Skeletal muscle tissue (tissue), 4 donors: ENCODE results near the gene POMGNT1. TPM values are rescaled to one million over a fixed set of nuclear protein-coding genes. Genes with fewer than 3 reads are reported as not detected.

Source experiments
- H3K27ac ChIP-seq: one replicate; pipeline ENCODE4 v1.7.0; 2013; ENCODE audit warnings: mild to moderate bottlenecking, low read depth, low read length, inconsistent platforms
- H3K27me3 ChIP-seq, 3 donors: one replicate each; pipeline ENCODE4 v1.7.0; 2013; ENCODE audit warnings: low read length in 3 of 3; ENCODE audit not compliant: control insufficient read depth in 3 of 3, insufficient read depth in 3 of 3
- H3K36me3 ChIP-seq, 3 donors: one replicate each; pipeline ENCODE4 v1.7.0; 2013; ENCODE audit warnings: low read length in 3 of 3; ENCODE audit not compliant: control insufficient read depth in 3 of 3, insufficient read depth in 3 of 3
- H3K4me1 ChIP-seq, 3 donors: one replicate each; pipeline ENCODE4 v1.7.0; 2013; ENCODE audit warnings: low read length in 3 of 3, mild to moderate bottlenecking in 3 of 3; ENCODE audit not compliant: control insufficient read depth in 3 of 3, insufficient read depth in 3 of 3
- H3K4me3 ChIP-seq, 3 donors: one replicate each; pipeline ENCODE4 v1.7.0; 2013; ENCODE audit warnings: low read length in 3 of 3
- H3K9ac ChIP-seq, 3 donors: one replicate each; pipeline ENCODE4 v1.7.0; 2013; ENCODE audit warnings: low read length in 3 of 3, mild to moderate bottlenecking in 3 of 3, moderate library complexity in 2 of 3, low read depth in 1 of 3
- H3K9me3 ChIP-seq, 3 donors: one replicate each; pipeline ENCODE4 v1.7.0; 2013; ENCODE audit warnings: low read length in 3 of 3; ENCODE audit not compliant: control insufficient read depth in 3 of 3
- total RNA-seq: library from RNA; depleted of rRNA; stranded (reverse); fragments of >200 nt; gene quantifications from one replicate; pipeline ENCODE4 v1.2.3, GENCODE V29; 2014
- donor health status: Osteomylitis.

Gene POMGNT1
- total RNA-seq, 1 donor from 2014 or later = 23.5 TPM

GRCh38 chr1:46174448-46175231, 23.6 kb downstream of the POMGNT1 start, which contains the start of gene TSPAN1:
TSPAN1 (plus strand) TSS chr1:46175087; CDS start chr1:46181108, 6,021 bp downstream.
- peak within 1 kb of the TSS; percentile 64 to 73 (median 71) for H3K9ac ChIP-seq
- peak within 1 kb of the TSS; percentile 18 to 60 (median 48) for H3K4me3 ChIP-seq
- no peaks in the 10 kb centered on the region for H3K9me3 ChIP-seq
- H3K4me1 ChIP-seq = peaks cover 44 to 50% (median 48%) of the 10 kb centered on the region in 3 donors
- peak within 1 kb of the TSS; percentile 59 for H3K27ac ChIP-seq
- H3K36me3 ChIP-seq = peaks cover 0 to 2% (median 0%) of the 10 kb centered on the region in 3 donors
- H3K27me3 ChIP-seq = no peaks in the 10 kb centered on the region

GRCh38 chr1:46173361-46173856, 24.8 kb downstream of the POMGNT1 start:
- H3K9ac ChIP-seq = peak overlapping the region in 1 of 3 donors; percentile 34
- H3K4me3 ChIP-seq = peak overlapping the region; percentile 18 to 60 (median 18)
- no peak overlapping the region for H3K27ac ChIP-seq
- peaks cover 46 to 49% (median 48%) of the 10 kb centered on the region in 3 donors for H3K4me1 ChIP-seq
- H3K36me3 ChIP-seq = peaks cover 0 to 2% (median 0%) of the 10 kb centered on the region in 3 donors
- H3K9me3 ChIP-seq = no peaks in the 10 kb centered on the region
- no peaks in the 10 kb centered on the region for H3K27me3 ChIP-seq

GRCh38 chr1:46172321-46172720, 25.9 kb downstream of the POMGNT1 start:
- Histone ChIP-seq H3K4me1 (peaks cover 52 to 57% (median 54%) of the 10 kb centered on the region in 3 donors), H3K27me3 (peaks cover 0 to 3% (median 0%) of the 10 kb centered on the region in 3 donors), H3K9ac (peak overlapping the region in 1 of 3 donors; percentile 57), H3K4me3 (no peak overlapping the region), H3K9me3 (no peaks in the 10 kb centered on the region), H3K27ac (no peak overlapping the region), H3K36me3 (peaks cover 0 to 2% (median 0%) of the 10 kb centered on the region in 3 donors)

GRCh38 chr1:46171871-46172270, 26.4 kb downstream of the POMGNT1 start:
- H3K4me3 ChIP-seq = peak overlapping the region in 1 of 3 donors; percentile 30
- H3K27ac ChIP-seq = peak overlapping the region; percentile 7
- peak overlapping the region in 2 of 3 donors; percentile 21 to 57 for H3K9ac ChIP-seq
- peaks cover 0 to 2% (median 0%) of the 10 kb centered on the region in 3 donors for H3K36me3 ChIP-seq
- no peaks in the 10 kb centered on the region for H3K9me3 ChIP-seq
- peaks cover 56 to 61% (median 59%) of the 10 kb centered on the region in 3 donors for H3K4me1 ChIP-seq
- H3K27me3 ChIP-seq = peaks cover 0 to 4% (median 0%) of the 10 kb centered on the region in 3 donors

- peaks cover 0 to 2% (median 0%) of the 10 kb centered on the region in 3 donors for H3K36me3 ChIP-seq
- H3K9ac ChIP-seq = peak overlapping the region in 2 of 3 donors; percentile 21 to 57
- H3K4me1 ChIP-seq = peaks cover 61 to 65% (median 62%) of the 10 kb centered on the region in 3 donors
- peaks cover 0 to 4% (median 0%) of the 10 kb centered on the region in 3 donors for H3K27me3 ChIP-seq
- H3K4me3 ChIP-seq = peak overlapping the region in 1 of 3 donors; percentile 38
- peak overlapping the region; percentile 7 for H3K27ac ChIP-seq
- no peaks in the 10 kb centered on the region for H3K9me3 ChIP-seq
Measured at GRCh38 chr1:46171351-46171750, 26.9 kb downstream of the POMGNT1 start.

- Histone ChIP-seq H3K4me3 (no peak overlapping the region), H3K27me3 (peaks cover 0 to 4% (median 0%) of the 10 kb centered on the region in 3 donors), H3K4me1 (peaks cover 55 to 58% (median 55%) of the 10 kb centered on the region in 3 donors), H3K36me3 (no peaks in the 10 kb centered on the region), H3K27ac (no peak overlapping the region), H3K9me3 (no peaks in the 10 kb centered on the region), H3K9ac (peak overlapping the region in 1 of 3 donors; percentile 16)
Measured at GRCh38 chr1:46169811-46170454, 28.3 kb downstream of the POMGNT1 start.

- peaks cover 40 to 44% (median 41%) of the 10 kb centered on the region in 3 donors for H3K4me1 ChIP-seq
- H3K9me3 ChIP-seq = no peaks in the 10 kb centered on the region
- no peak overlapping the region for H3K4me3 ChIP-seq
- no peak overlapping the region for H3K9ac ChIP-seq
- no peak overlapping the region for H3K27ac ChIP-seq
- no peaks in the 10 kb centered on the region for H3K36me3 ChIP-seq
- peaks cover 0 to 4% (median 0%) of the 10 kb centered on the region in 3 donors for H3K27me3 ChIP-seq
Measured at GRCh38 chr1:46168477-46168876, 29.8 kb downstream of the POMGNT1 start.

- Histone ChIP-seq H3K9ac (peak overlapping the region; percentile 48 to 77 (median 51)), H3K4me1 (peaks cover 27 to 34% (median 31%) of the 10 kb centered on the region in 3 donors), H3K27me3 (peaks cover 0 to 4% (median 0%) of the 10 kb centered on the region in 3 donors), H3K36me3 (no peaks in the 10 kb centered on the region), H3K4me3 (peak overlapping the region; percentile 63 to 73 (median 72)), H3K9me3 (no peaks in the 10 kb centered on the region), H3K27ac (peak overlapping the region; percentile 78)
Measured at GRCh38 chr1:46166521-46167462, 31.4 kb downstream of the POMGNT1 start.

- no peaks in the 10 kb centered on the region for H3K9me3 ChIP-seq
- H3K27me3 ChIP-seq = no peaks in the 10 kb centered on the region
- no peak overlapping the region for H3K9ac ChIP-seq
- H3K4me1 ChIP-seq = no peaks in the 10 kb centered on the region
- no peaks in the 10 kb centered on the region for H3K36me3 ChIP-seq
- no peak overlapping the region for H3K27ac ChIP-seq
- H3K4me3 ChIP-seq = no peak overlapping the region
Measured at GRCh38 chr1:46160212-46160611, 38.0 kb downstream of the POMGNT1 start.
